Endothelial cell of umbilical vein (primary cell): ENCODE data around the gene FRRS1. TPM values are rescaled to one million over a fixed set of nuclear protein-coding genes. Genes with fewer than 3 reads are reported as not detected.

Experiments
- BruUV-seq: library from RNA; stranded (reverse); fragments of 400-500 nt; replicated peaks from 2 replicates; lab custom pipeline; 2021; lab: Mats Ljungman, UMichigan
- CTCF ChIA-PET: fragments of 300-600, 350-600 bp; sonication (Branson Sonifier 250); formaldehyde crosslinking; loops from one replicate; lab custom pipeline; 2021; ENCODE audit warnings: antibody characterized with exemption, inconsistent platforms; lab: Charles Lee
- POLR2A ChIA-PET: fragments of 300-600, 350-600 bp; sonication (Branson Sonifier 250); formaldehyde crosslinking; loops from one replicate; lab custom pipeline; 2021; ENCODE audit warnings: antibody characterized with exemption, inconsistent platforms; lab: Charles Lee
- DNase-seq: peaks from one replicate; pipeline ENCODE4 v3.0.0-alpha.2; 2011; ENCODE audit warnings: low read depth, low spot score
- FAIRE-seq: peaks from 2 replicates; lab custom pipeline; 2011; peaks lifted over from hg19 to GRCh38; lab: Jason Lieb, UNC
- H2AFZ ChIP-seq: 2 replicates; pipeline ENCODE4 v1.6.0; 2012; ENCODE audit warnings: low read depth, low read length, control low read depth, inconsistent platforms
- H3K27ac ChIP-seq: 2 replicates; pipeline ENCODE4 v1.5.1; 2011; ENCODE audit warnings: low read depth, mild to moderate bottlenecking, control low read depth, low read length, moderate library complexity; ENCODE audit not compliant: insufficient read depth
- H3K27me3 ChIP-seq, 2 experiments: 2 replicates each; pipeline versions ENCODE4 v1.6.0 to v1.6.1; 2011; ENCODE audit warnings: low read length in 2 of 2, mixed read lengths in 1 of 2; ENCODE audit not compliant: control insufficient read depth in 2 of 2, insufficient read depth in 2 of 2
- H3K36me3 ChIP-seq, 2 experiments: 2 replicates in 1 of 2; 3 replicates in 1 of 2; pipeline ENCODE4 v1.5.1; 2011; ENCODE audit warnings: low read length in 2 of 2, mild to moderate bottlenecking in 1 of 2, moderate library complexity in 1 of 2; ENCODE audit not compliant: control insufficient read depth in 2 of 2, insufficient read depth in 2 of 2; ENCODE audit errors: extremely low read depth in 1 of 2
- H3K4me1 ChIP-seq: 3 replicates; pipeline ENCODE4 v1.5.1; 2011; ENCODE audit warnings: mild to moderate bottlenecking, low read length; ENCODE audit not compliant: control insufficient read depth, insufficient read depth; ENCODE audit errors: extremely low read depth
- H3K4me2 ChIP-seq: 2 replicates; pipeline ENCODE4 v1.6.1; 2011; ENCODE audit warnings: low read length, control low read depth, mixed read lengths; ENCODE audit not compliant: insufficient read depth
- H3K4me3 ChIP-seq, 3 experiments: fragments of 200-600 bp in 1 of 3; sonication (generic), shearing (Covaris generic) in 1 of 3; replicated peaks in 1 of 3; 2 replicates each; pipeline ENCODE4 v1.5.1; 2011 to 2016; ENCODE audit warnings: control low read depth in 3 of 3, low read length in 3 of 3, mild to moderate bottlenecking in 2 of 3, inconsistent platforms in 1 of 3, low read depth in 1 of 3, moderate library complexity in 1 of 3; ENCODE audit not compliant: insufficient read depth in 1 of 3
- H3K79me2 ChIP-seq: 2 replicates; pipeline ENCODE4 v1.6.0; 2012; ENCODE audit warnings: low read length, inconsistent platforms; ENCODE audit not compliant: control insufficient read depth, insufficient read depth
- H3K9ac ChIP-seq: replicated peaks from 2 replicates; pipeline ENCODE3; 2011; ENCODE audit warnings: low read length, control low read depth; ENCODE audit not compliant: insufficient read depth; ENCODE audit errors: extremely low read depth
- H3K9me1 ChIP-seq: replicated peaks from 3 replicates; pipeline ENCODE4 v1.6.0; 2011; ENCODE audit warnings: mild to moderate bottlenecking, low read length; ENCODE audit not compliant: control insufficient read depth, insufficient read depth; ENCODE audit errors: extremely low read depth
- H3K9me3 ChIP-seq: replicated peaks from 2 replicates; pipeline ENCODE4 v1.5.1; 2012; ENCODE audit warnings: low read length, inconsistent platforms; ENCODE audit not compliant: control insufficient read depth, insufficient read depth
- H4K20me1 ChIP-seq: replicated peaks from 2 replicates; pipeline ENCODE3; 2011; ENCODE audit warnings: mild to moderate bottlenecking, low read length; ENCODE audit not compliant: control insufficient read depth, insufficient read depth; ENCODE audit errors: extremely low read depth
- CTCF ChIP-seq, 2 donors: IDR thresholded peaks; 1 replicate in 1 of 2; 2 replicates in 1 of 2; pipeline ENCODE4 v1.5.1; 2011; ENCODE audit warnings: low read length in 2 of 2, mild to moderate bottlenecking in 2 of 2, moderate library complexity in 2 of 2, control low read depth in 1 of 2, inconsistent platforms in 1 of 2, low read depth in 1 of 2; ENCODE audit not compliant: insufficient read depth in 1 of 2; ENCODE audit errors: extremely low read depth in 1 of 2
- EZH2 ChIP-seq: IDR thresholded peaks from 2 replicates; pipeline ENCODE4 v1.6.1; 2012; ENCODE audit warnings: borderline replicate concordance, low read depth, mild to moderate bottlenecking, moderate library complexity, low read length, inconsistent platforms; ENCODE audit not compliant: severe bottlenecking
- FOS ChIP-seq: IDR thresholded peaks from 2 replicates; pipeline ENCODE4 v1.6.1; 2011; ENCODE audit warnings: mild to moderate bottlenecking, low read length, moderate library complexity, borderline replicate concordance; ENCODE audit not compliant: insufficient read depth
- GATA2 ChIP-seq: IDR thresholded peaks from 2 replicates; pipeline ENCODE4 v1.7.0; 2011; ENCODE audit warnings: low read depth, mild to moderate bottlenecking, moderate library complexity, mixed read lengths, low read length; ENCODE audit not compliant: insufficient read length, insufficient read depth
- JUN ChIP-seq: IDR thresholded peaks from 2 replicates; pipeline ENCODE4 v1.6.1; 2011; ENCODE audit warnings: borderline replicate concordance, low read depth; ENCODE audit not compliant: insufficient read length, insufficient read depth
- MYC ChIP-seq: IDR thresholded peaks from one replicate; pipeline ENCODE4 v1.6.1; 2011; ENCODE audit warnings: mild to moderate bottlenecking, low read depth, low read length
- POLR2A ChIP-seq: IDR thresholded peaks from 2 replicates; pipeline ENCODE4 v1.6.1; 2012; ENCODE audit warnings: low read depth, mild to moderate bottlenecking, control low read depth, low read length
- POLR2AphosphoS5 ChIP-seq: IDR thresholded peaks from 2 replicates; pipeline ENCODE4 v1.6.1; 2012; ENCODE audit warnings: low read depth, mild to moderate bottlenecking, control low read depth, low read length, moderate library complexity; ENCODE audit not compliant: insufficient read depth
- dilution Hi-C: fragments of 300-500 bp; cut with MboI; formaldehyde crosslinking; loops from one replicate; pipeline ENCODE4 v1.15.0; 2019; ENCODE audit warnings: low sequenced_read_pairs; ENCODE audit not compliant: extremely low pct_ligation_motif_present
- intact Hi-C: fragments of 100-400 bp; cut with micrococcal nuclease; formaldehyde crosslinking; loops from one replicate; pipeline ENCODE4 v1.10.0; 2022
- polyA plus RNA-seq, 4 experiments: library from polyadenylated mRNA; depleted of rRNA in 3 of 4; stranded (reverse) in 3 of 4; unstranded in 1 of 4; fragments of >200 nt; gene quantifications; 2 replicates each; pipeline versions ENCODE4 v1.2.1 to v1.2.3, GENCODE V29; 2011 to 2012; ENCODE audit warnings: missing spikeins in 1 of 4
- total RNA-seq: library from RNA; stranded (reverse); gene quantifications from 2 replicates; pipeline ENCODE4 v1.2.3, GENCODE V29; 2021
- TF ChIP-seq, protein P1 (sequence below): IDR thresholded peaks from 2 replicates; pipeline ENCODE4 v1.6.1; 2011; ENCODE audit not compliant: insufficient read depth, insufficient read length

Gene FRRS1
- total and polyA plus RNA-seq, 2 donors (not counting 3 experiments of a cell fraction or from before 2014, with no cell fraction given): 1.1 to 3.1 TPM

- H3K9me1 ChIP-seq: no peaks in the 10 kb centered on the region
- dilution Hi-C loops (no loop called here), intact Hi-C loops (no loop called here)
- ChIA-PET CTCF (no interaction called here), POLR2A (no interaction called here)
- no peaks in the 10 kb centered on the region for H3K36me3 ChIP-seq
- DNase-seq (no peak), FAIRE-seq (no peak)
- no peak for TF ChIP-seq GATA2
- TF ChIP-seq, protein P1, sequence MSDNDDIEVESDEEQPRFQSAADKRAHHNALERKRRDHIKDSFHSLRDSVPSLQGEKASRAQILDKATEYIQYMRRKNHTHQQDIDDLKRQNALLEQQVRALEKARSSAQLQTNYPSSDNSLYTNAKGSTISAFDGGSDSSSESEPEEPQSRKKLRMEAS: no peak
- TF ChIP-seq FOS: no peak
- TF ChIP-seq CTCF (IDR thresholded peaks at IDR 0.05; ENCODE audit: extremely low read depth in 1 of 2, insufficient read depth in 1 of 2, low read depth in 1 of 2, low read length in 2 of 2): no peak
- no peak for TF ChIP-seq POLR2AphosphoS5
- no peaks in the 10 kb centered on the region for H3K4me1 ChIP-seq
- H3K9me3 ChIP-seq: no peaks in the 10 kb centered on the region
- no peaks in the 10 kb centered on the region for H3K27me3 ChIP-seq
- no peaks in the 10 kb centered on the region for H3K79me2 ChIP-seq
- H4K20me1 ChIP-seq: no peaks in the 10 kb centered on the region
- BruUV-seq: no TSS peak
- no peak overlapping the region for H2AFZ ChIP-seq
- H3K27ac ChIP-seq: no peak overlapping the region
- no peak overlapping the region for H3K9ac ChIP-seq
- no peak overlapping the region for H3K4me3 ChIP-seq
- H3K4me2 ChIP-seq: no peak overlapping the region
Measured at GRCh38 chr1:99713006-99713405, 53.4 kb downstream of the FRRS1 start.

DNA sequence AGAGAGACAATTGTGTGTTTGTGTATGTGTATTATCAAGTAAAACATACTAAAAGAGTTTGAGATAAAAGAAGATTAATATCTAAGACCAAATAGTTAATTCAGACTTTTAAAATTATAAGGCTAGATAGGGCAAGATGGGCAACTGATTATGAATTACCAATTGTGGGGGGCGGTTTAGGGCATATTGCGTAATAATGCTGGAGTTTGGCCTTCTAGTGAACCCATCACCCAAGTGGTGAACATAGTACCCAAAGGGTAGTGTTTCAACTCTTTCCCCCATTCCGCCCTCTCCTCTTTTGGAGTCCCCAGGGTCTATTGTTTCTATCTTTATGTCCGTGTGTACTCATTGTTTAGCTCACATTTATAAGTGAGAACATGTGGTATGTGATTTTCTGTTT, 55.4 kb downstream of the FRRS1 start:
- H3K79me2 ChIP-seq: no peaks in the 10 kb centered on the region
- BruUV-seq: no TSS peak
- H2AFZ ChIP-seq: no peak overlapping the region
- H3K9me3 ChIP-seq: no peaks in the 10 kb centered on the region
- no peaks in the 10 kb centered on the region for H3K27me3 ChIP-seq
- ChIA-PET POLR2A (no interaction called here), CTCF (interaction anchor here (1.8 kb wide), 1 partner anchor 719 kb away, joined by 4 read pairs; no protein-coding TSS in a partner anchor)
- H3K4me2 ChIP-seq: no peak overlapping the region
- no peak for TF ChIP-seq GATA2
- no peak for TF ChIP-seq FOS
- no peak for TF ChIP-seq CTCF (IDR thresholded peaks at IDR 0.05; ENCODE audit: extremely low read depth in 1 of 2, insufficient read depth in 1 of 2, low read depth in 1 of 2, low read length in 2 of 2)
- TF ChIP-seq MYC: no peak
- TF ChIP-seq, protein P1: no peak
- TF ChIP-seq POLR2AphosphoS5: no peak
- TF ChIP-seq JUN: no peak
- no peak for TF ChIP-seq EZH2
- no peak for TF ChIP-seq POLR2A
- no peak for FAIRE-seq
- intact Hi-C loops: no loop called here
- dilution Hi-C loops: no loop called here
- H3K4me1 ChIP-seq: peaks cover 4% of the 10 kb centered on the region
- no peaks in the 10 kb centered on the region for H4K20me1 ChIP-seq
- H3K9ac ChIP-seq: no peak overlapping the region
- no peaks in the 10 kb centered on the region for H3K36me3 ChIP-seq
- no peak overlapping the region for H3K4me3 ChIP-seq
- no peak overlapping the region for H3K27ac ChIP-seq
- no peak for DNase-seq
- no peaks in the 10 kb centered on the region for H3K9me1 ChIP-seq
